ENCODE measurements around the gene PSMB10.

The PSMB10 gene

DNA sequence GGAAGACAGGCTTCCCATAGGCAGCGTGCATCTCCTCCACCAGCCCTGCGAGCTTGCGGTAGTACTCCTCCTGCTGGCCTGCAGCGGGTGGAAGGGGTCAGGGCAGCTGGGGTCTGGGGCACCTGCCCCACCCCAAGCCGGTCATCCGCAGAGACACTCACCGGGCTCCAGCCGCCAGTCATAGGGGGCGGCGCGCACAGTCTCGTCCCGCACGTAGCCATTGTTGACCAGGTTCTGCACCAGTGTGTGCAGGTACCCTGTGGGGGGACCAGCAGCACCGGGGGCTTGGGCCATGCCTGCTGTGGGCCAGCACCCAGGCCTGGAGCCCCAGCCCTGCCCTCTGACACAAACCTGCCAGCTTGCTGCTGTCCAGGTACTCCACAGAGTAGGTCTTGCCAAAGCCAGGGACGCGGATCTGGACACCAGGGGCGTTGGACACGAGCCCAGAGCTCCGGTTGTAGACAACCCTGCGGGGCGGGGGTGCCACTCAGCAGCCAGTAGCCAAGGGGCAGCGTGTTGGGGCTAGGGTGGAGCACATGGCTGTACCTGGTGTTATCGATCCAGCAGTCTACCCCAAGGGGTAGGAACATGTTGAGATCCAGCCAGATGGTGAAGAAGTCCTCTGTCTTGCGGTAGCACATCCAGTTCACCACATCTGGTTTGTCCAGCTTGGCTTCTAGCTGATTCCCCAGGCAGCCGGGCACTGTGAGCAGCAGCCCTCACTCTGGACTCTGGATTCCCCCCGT lies 6.0 kb upstream of the PSMB10 start:
- TF ChIP-seq, protein P1, sequence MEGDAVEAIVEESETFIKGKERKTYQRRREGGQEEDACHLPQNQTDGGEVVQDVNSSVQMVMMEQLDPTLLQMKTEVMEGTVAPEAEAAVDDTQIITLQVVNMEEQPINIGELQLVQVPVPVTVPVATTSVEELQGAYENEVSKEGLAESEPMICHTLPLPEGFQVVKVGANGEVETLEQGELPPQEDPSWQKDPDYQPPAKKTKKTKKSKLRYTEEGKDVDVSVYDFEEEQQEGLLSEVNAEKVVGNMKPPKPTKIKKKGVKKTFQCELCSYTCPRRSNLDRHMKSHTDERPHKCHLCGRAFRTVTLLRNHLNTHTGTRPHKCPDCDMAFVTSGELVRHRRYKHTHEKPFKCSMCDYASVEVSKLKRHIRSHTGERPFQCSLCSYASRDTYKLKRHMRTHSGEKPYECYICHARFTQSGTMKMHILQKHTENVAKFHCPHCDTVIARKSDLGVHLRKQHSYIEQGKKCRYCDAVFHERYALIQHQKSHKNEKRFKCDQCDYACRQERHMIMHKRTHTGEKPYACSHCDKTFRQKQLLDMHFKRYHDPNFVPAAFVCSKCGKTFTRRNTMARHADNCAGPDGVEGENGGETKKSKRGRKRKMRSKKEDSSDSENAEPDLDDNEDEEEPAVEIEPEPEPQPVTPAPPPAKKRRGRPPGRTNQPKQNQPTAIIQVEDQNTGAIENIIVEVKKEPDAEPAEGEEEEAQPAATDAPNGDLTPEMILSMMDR (conservative IDR thresholded peaks at IDR 0.05) = no peak
- no peak overlapping the region for H3K27ac ChIP-seq

DNA sequence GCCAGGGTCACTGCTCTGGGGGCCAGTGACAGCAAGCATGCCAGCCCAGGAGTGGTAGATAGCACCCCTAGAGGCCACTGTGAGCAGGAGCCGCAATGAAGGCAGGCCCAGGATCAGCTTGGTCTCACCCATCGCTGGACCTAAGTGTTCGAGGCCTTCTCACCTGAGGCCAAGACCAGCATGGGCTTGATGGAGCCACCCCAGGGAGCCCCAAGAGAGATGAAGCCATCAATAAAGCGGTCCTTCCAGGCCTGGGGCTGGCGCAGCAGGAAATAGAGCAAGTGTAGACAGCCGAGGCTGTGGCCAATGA lies 5.5 kb upstream of the PSMB10 start:
- TF ChIP-seq, protein P1 (conservative IDR thresholded peaks at IDR 0.05) = peak; percentile 58
- H3K27ac ChIP-seq = no peak overlapping the region

DNA sequence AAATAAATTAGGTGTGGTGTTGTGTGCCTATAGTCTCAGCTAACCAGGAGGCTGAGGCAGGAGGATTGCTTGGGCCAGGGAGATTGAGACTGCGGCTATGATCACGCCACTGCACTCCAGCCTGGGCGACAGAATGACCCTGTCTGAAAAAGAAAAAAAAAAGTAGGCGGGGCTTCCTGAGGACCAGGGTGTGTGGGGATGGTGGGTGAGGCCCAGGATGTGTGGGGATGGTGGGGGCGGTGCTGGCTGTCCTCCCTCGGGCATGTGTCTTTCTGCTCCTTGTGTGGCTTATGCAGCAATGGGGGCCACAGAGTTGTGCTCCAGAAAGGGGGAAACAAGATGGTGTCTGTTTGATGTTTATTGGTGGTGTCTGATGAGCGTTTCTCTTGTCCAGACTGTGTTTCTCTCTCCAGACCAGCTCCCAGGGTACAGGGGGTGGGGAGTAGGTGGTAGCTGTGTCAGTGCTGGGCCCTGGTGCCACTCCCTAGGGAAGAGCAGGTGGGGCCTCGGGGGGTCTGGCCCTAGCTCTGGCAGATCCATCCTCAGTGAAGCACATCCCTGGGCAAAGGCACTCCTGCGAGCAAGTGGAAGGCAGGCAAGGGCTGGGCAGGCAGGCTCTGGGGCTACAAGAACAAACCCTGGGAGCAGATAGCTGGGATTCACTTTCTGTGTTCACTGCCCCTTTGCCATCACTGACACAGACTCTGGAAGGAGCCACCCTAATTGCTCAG lies 5.0 kb upstream of the PSMB10 start:
- H3K27ac ChIP-seq = no peak overlapping the region
- TF ChIP-seq, protein P1 (conservative IDR thresholded peaks at IDR 0.05) = no peak

DNA sequence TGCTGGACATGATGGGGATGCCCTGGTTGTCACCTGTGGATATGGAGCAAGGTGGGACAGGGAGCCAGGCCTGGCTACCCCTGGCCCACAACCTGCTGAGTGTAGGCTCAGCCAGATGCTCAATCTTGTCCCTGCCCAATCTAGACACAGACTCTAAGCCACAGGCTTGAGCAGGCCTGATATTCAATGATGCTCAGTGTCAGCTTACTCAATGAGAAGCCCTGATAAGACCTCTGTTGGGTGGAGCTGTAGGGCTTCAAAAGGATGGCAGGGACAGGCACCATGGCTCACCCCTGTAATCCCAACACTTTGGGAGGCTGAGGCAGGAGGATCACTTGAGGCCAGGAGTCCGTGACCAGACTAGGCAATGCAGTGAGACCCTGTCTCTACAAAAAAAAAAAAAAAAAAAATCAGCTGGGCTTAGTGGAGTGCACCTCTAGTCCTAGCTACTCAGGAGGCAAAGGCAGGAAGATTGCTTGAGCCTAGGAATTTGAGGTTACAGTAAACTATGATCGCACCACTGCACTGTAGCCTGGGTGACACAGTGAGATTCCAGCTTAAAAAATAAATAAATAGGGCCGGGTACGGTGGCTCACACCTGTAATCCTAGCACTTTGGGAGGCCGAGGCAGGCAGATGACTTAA lies 3.9 kb upstream of the PSMB10 start:
- H3K27ac ChIP-seq = no peak overlapping the region
- TF ChIP-seq, protein P1 (conservative IDR thresholded peaks at IDR 0.05) = no peak

DNA sequence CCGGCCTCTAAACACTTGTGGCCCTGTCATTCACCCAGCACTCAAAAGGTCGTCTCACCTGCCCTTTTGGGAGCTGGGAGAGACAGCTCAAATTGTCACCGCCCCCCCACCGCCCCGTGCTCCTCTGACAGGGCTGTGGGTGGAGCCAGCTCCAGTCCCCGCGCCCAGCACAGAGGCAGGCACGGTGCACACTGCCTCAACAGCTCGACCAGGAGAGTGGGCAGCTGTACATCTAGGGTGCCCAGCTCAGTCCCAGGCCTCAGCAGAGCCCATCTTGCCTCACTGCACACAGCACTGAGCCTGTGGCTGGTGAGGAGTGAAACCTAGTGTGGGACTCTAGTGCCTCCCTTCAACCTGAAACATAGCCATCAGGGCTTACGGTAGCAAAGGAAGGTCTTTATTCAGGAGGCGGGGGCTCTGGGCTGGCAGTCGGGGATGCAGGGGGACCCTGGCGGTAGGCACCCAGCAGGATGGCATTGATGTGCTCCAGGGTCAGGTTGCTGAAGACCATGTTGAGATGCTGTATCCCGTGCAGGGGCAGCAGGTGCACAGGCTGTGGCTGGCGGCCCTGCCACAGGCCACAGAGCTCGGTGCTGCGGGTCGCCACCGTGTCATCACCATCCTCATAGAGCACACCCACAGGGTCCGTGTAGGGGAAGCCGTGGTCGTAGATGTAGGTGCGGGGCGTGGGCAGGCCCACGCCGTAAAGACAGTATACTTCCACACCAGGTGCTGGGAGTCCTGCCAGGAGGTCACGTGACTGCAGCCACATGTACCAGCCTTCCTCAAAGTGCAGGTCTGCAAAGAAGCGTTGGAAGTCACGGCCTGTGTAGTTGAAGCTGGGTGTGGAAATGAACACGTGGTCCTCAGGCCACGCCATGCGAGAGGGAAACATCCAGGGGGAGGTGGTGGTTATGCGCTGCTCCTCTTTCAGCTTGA lies 3.1 kb upstream of the PSMB10 start:
- TF ChIP-seq, protein P1 (conservative IDR thresholded peaks at IDR 0.05) = no peak
- H3K27ac ChIP-seq = no peak overlapping the region

DNA sequence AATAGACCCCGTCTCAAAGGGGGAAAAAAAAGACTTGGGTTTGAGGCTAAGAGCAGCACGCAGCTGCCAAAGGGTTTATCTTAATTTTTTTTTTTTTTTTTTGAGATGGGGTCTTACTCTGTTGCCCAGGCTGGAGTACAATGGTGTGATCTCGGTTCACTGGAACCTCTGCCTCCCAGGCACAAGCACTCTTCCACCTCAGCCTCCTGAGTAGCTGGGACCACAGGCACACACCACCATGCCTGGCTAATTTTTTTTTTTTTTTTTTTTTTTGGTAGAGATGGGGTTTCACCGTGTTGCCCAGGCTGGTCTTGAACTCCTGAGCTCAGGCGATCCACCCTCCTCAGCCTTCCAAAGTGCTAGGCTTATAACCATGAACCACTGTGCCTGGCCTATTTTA lies 1.1 kb upstream of the PSMB10 start:
- H3K27ac ChIP-seq = peak overlapping the region; percentile 85; the same call in 1 of the 2 replicates

DNA sequence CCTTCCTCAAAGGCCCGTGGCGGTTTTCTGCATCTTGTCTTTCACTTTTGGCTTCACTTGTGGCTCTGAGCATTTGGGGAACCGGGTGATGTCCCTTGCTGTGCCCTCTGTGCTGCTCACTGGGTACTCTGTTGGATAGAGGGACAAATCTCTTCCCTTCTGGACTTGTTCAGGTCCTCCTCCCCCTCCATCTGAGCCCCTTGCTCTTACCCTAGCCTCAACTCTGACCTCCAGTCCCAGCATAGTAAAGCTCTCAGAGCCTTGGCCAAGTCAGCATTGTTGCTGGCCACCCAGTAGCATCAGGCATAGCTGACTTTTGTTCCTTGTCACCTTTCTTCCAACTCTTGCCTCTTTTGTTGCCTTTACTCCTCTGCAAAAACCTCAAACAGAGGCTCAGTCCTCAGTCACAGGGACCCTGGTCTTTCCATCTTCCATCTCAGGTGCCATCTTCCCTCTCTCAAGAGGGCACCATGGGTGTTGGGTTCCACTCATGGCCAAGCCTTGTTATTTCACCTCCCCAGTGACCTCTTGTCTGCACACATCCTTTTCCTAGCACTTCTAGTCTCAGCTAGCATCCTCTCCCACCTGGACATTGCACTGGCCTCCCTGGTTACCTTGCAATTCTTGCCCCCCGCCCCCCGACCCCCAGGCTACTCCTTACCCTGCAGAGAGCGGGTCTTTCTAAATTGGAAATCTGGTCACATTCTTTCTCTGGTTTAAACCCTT lies 393 bp upstream of the PSMB10 start:
- peak overlapping the region; percentile 85 for H3K27ac ChIP-seq
- TF ChIP-seq, protein P1 (conservative IDR thresholded peaks at IDR 0.05) = no peak

Measured in VCaP (cell line).